HCT116 (cell line): Measurements from ENCODE around the gene PHF19.

Experiments used
- POLR2A ChIP-seq: IDR thresholded peaks from 2 replicates; pipeline ENCODE4 v1.7.0; 2011; ENCODE audit warnings: borderline replicate concordance; ENCODE audit not compliant: insufficient read depth, insufficient read length; ENCODE audit errors: extremely low read depth
- SP1 ChIP-seq: IDR thresholded peaks from 2 replicates; pipeline ENCODE4 v1.6.1; 2012; ENCODE audit warnings: low read depth
- TF ChIP-seq, protein P1 (sequence below), 3 experiments: fragments of 200-600 bp in 1 of 3; sonication (generic) in 1 of 3; IDR thresholded peaks in 2 of 3; conservative IDR thresholded peaks in 1 of 3; 2 replicates each; pipeline ENCODE4 v1.5.1; 2012 to 2017; ENCODE audit warnings: low read depth in 2 of 3, low read length in 2 of 3, antibody characterized with exemption in 1 of 3, borderline replicate concordance in 1 of 3, control low read depth in 1 of 3, mild to moderate bottlenecking in 1 of 3, mixed read lengths in 1 of 3, mixed run types in 1 of 3, moderate library complexity in 1 of 3; ENCODE audit not compliant: insufficient read depth in 1 of 3
- TF ChIP-seq, protein P2 (sequence below): IDR thresholded peaks from 2 replicates; pipeline ENCODE4 v1.6.1; 2012
- TF ChIP-seq, protein P3 (sequence below): IDR thresholded peaks from 2 replicates; pipeline ENCODE4 v1.6.1; 2012

GRCh38 chr9:120919843-120920805, 43.1 kb upstream of the PHF19 start:
- TF ChIP-seq, protein P1, sequence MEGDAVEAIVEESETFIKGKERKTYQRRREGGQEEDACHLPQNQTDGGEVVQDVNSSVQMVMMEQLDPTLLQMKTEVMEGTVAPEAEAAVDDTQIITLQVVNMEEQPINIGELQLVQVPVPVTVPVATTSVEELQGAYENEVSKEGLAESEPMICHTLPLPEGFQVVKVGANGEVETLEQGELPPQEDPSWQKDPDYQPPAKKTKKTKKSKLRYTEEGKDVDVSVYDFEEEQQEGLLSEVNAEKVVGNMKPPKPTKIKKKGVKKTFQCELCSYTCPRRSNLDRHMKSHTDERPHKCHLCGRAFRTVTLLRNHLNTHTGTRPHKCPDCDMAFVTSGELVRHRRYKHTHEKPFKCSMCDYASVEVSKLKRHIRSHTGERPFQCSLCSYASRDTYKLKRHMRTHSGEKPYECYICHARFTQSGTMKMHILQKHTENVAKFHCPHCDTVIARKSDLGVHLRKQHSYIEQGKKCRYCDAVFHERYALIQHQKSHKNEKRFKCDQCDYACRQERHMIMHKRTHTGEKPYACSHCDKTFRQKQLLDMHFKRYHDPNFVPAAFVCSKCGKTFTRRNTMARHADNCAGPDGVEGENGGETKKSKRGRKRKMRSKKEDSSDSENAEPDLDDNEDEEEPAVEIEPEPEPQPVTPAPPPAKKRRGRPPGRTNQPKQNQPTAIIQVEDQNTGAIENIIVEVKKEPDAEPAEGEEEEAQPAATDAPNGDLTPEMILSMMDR (IDR thresholded peaks at IDR 0.05 in 2 of 3, conservative IDR thresholded peaks at IDR 0.05 in 1 of 3; ENCODE audit: borderline replicate concordance in 1 of 3, insufficient read depth in 1 of 3, low read depth in 2 of 3, low read length in 2 of 3), result no peak
- TF ChIP-seq, protein P2, sequence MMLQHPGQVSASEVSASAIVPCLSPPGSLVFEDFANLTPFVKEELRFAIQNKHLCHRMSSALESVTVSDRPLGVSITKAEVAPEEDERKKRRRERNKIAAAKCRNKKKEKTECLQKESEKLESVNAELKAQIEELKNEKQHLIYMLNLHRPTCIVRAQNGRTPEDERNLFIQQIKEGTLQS, result no peak
- TF ChIP-seq POLR2A, result no peak
- TF ChIP-seq, protein P3, sequence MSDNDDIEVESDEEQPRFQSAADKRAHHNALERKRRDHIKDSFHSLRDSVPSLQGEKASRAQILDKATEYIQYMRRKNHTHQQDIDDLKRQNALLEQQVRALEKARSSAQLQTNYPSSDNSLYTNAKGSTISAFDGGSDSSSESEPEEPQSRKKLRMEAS, result no peak
- TF ChIP-seq SP1, result no peak
